Measurements from ENCODE around the gene ZNF860.

The ZNF860 gene

GRCh38 chr3:31973081-31973480 is 8.5 kb upstream of the ZNF860 start:
- DNase-seq (ENCODE audit: insufficient read length, low spot score) (no peak), FAIRE-seq (no peak)
- TF ChIP-seq POU2F2 (IDR thresholded peaks at IDR 0.05; ENCODE audit: low read depth, low read length) (no peak), TAF1 (IDR thresholded peaks at IDR 0.05; ENCODE audit: low read depth, low read length) (no peak)

GRCh38 chr3:31973837-31974236 is 7.7 kb upstream of the ZNF860 start:
- no peak for DNase-seq (ENCODE audit: insufficient read length, low spot score)
- TF ChIP-seq POU2F2 (IDR thresholded peaks at IDR 0.05; ENCODE audit: low read depth, low read length) = no peak
- TF ChIP-seq POLR2AphosphoS5 (IDR thresholded peaks at IDR 0.05; ENCODE audit: low read depth, low read length) = no peak
- TF ChIP-seq POLR2A (IDR thresholded peaks at IDR 0.05; ENCODE audit: low read depth, low read length) = no peak
- no peak for TF ChIP-seq PAX5 (IDR thresholded peaks at IDR 0.05; ENCODE audit: insufficient read depth, low read length, severe bottlenecking)
- TF ChIP-seq TAF1 (IDR thresholded peaks at IDR 0.05; ENCODE audit: low read depth, low read length) = no peak
- no peak for TF ChIP-seq SPI1 (IDR thresholded peaks at IDR 0.05; ENCODE audit: low read depth, low read length)
- FAIRE-seq = no peak

GRCh38 chr3:31974471-31974870 is 7.1 kb upstream of the ZNF860 start:
- TF ChIP-seq TAF1 (IDR thresholded peaks at IDR 0.05; ENCODE audit: low read depth, low read length) (no peak), PAX5 (IDR thresholded peaks at IDR 0.05; ENCODE audit: insufficient read depth, low read length, severe bottlenecking) (no peak), POLR2A (IDR thresholded peaks at IDR 0.05; ENCODE audit: low read depth, low read length) (no peak)

GRCh38 chr3:31974964-31975363 is 6.6 kb upstream of the ZNF860 start:
- no peak for DNase-seq (ENCODE audit: insufficient read length, low spot score)
- no peak for FAIRE-seq
- no peak for TF ChIP-seq POU2F2 (IDR thresholded peaks at IDR 0.05; ENCODE audit: low read depth, low read length)
- TF ChIP-seq TAF1 (IDR thresholded peaks at IDR 0.05; ENCODE audit: low read depth, low read length) = no peak
- TF ChIP-seq POLR2AphosphoS5 (IDR thresholded peaks at IDR 0.05; ENCODE audit: low read depth, low read length) = no peak
- TF ChIP-seq PAX5 (IDR thresholded peaks at IDR 0.05; ENCODE audit: insufficient read depth, low read length, severe bottlenecking) = no peak
- no peak for TF ChIP-seq POLR2A (IDR thresholded peaks at IDR 0.05; ENCODE audit: low read depth, low read length)
- no peak for TF ChIP-seq SPI1 (IDR thresholded peaks at IDR 0.05; ENCODE audit: low read depth, low read length)

More at GRCh38 chr3:31974471-31974870, 7.1 kb upstream of the ZNF860 start:
- DNase-seq (ENCODE audit: insufficient read length, low spot score) = no peak
- FAIRE-seq = no peak

GRCh38 chr3:31976302-31976701 is 5.2 kb upstream of the ZNF860 start:
- FAIRE-seq = no peak
- TF ChIP-seq SPI1 (IDR thresholded peaks at IDR 0.05; ENCODE audit: low read depth, low read length) (no peak), POU2F2 (IDR thresholded peaks at IDR 0.05; ENCODE audit: low read depth, low read length) (no peak), POLR2AphosphoS5 (IDR thresholded peaks at IDR 0.05; ENCODE audit: low read depth, low read length) (no peak), PAX5 (IDR thresholded peaks at IDR 0.05; ENCODE audit: insufficient read depth, low read length, severe bottlenecking) (no peak), POLR2A (IDR thresholded peaks at IDR 0.05; ENCODE audit: low read depth, low read length) (no peak), TAF1 (IDR thresholded peaks at IDR 0.05; ENCODE audit: low read depth, low read length) (no peak)
- no peak for DNase-seq (ENCODE audit: insufficient read length, low spot score)

- TF ChIP-seq PAX5 (IDR thresholded peaks at IDR 0.05; ENCODE audit: insufficient read depth, low read length, severe bottlenecking) = no peak
- TF ChIP-seq POLR2AphosphoS5 (IDR thresholded peaks at IDR 0.05; ENCODE audit: low read depth, low read length) = no peak
- TF ChIP-seq POU2F2 (IDR thresholded peaks at IDR 0.05; ENCODE audit: low read depth, low read length) = no peak
- no peak for TF ChIP-seq POLR2A (IDR thresholded peaks at IDR 0.05; ENCODE audit: low read depth, low read length)
- no peak for TF ChIP-seq TAF1 (IDR thresholded peaks at IDR 0.05; ENCODE audit: low read depth, low read length)
- TF ChIP-seq SPI1 (IDR thresholded peaks at IDR 0.05; ENCODE audit: low read depth, low read length) = no peak
- FAIRE-seq = no peak
- DNase-seq (ENCODE audit: insufficient read length, low spot score) = no peak
Observed at GRCh38 chr3:31977736-31978135, 3.8 kb upstream of the ZNF860 start.

- TF ChIP-seq POLR2AphosphoS5 (IDR thresholded peaks at IDR 0.05; ENCODE audit: low read depth, low read length) = no peak
- TF ChIP-seq SPI1 (IDR thresholded peaks at IDR 0.05; ENCODE audit: low read depth, low read length) = no peak
- TF ChIP-seq PAX5 (IDR thresholded peaks at IDR 0.05; ENCODE audit: insufficient read depth, low read length, severe bottlenecking) = no peak
- no peak for FAIRE-seq
- no peak for DNase-seq (ENCODE audit: insufficient read length, low spot score)
Observed at GRCh38 chr3:31978553-31978952, 3.0 kb upstream of the ZNF860 start.

- DNase-seq (ENCODE audit: insufficient read length, low spot score) = no peak
- FAIRE-seq = peak; percentile 72
- TF ChIP-seq POLR2A (IDR thresholded peaks at IDR 0.05; ENCODE audit: low read depth, low read length) = no peak
- TF ChIP-seq SPI1 (IDR thresholded peaks at IDR 0.05; ENCODE audit: low read depth, low read length) = peak; percentile 72
- TF ChIP-seq POU2F2 (IDR thresholded peaks at IDR 0.05; ENCODE audit: low read depth, low read length) = no peak
- TF ChIP-seq POLR2AphosphoS5 (IDR thresholded peaks at IDR 0.05; ENCODE audit: low read depth, low read length) = no peak
Observed at GRCh38 chr3:31979001-31979697, 2.4 kb upstream of the ZNF860 start.

- peak; percentile 30 for DNase-seq (ENCODE audit: insufficient read length, low spot score)
- TF ChIP-seq TAF1 (IDR thresholded peaks at IDR 0.05; ENCODE audit: low read depth, low read length) = no peak
- TF ChIP-seq POLR2A (IDR thresholded peaks at IDR 0.05; ENCODE audit: low read depth, low read length) = no peak
- TF ChIP-seq POLR2AphosphoS5 (IDR thresholded peaks at IDR 0.05; ENCODE audit: low read depth, low read length) = no peak
- TF ChIP-seq POU2F2 (IDR thresholded peaks at IDR 0.05; ENCODE audit: low read depth, low read length) = no peak
- TF ChIP-seq PAX5 (IDR thresholded peaks at IDR 0.05; ENCODE audit: insufficient read depth, low read length, severe bottlenecking) = no peak
- TF ChIP-seq SPI1 (IDR thresholded peaks at IDR 0.05; ENCODE audit: low read depth, low read length) = no peak
- FAIRE-seq = no peak
Observed at GRCh38 chr3:31980530-31981205, 882 bp upstream of the ZNF860 start.

GRCh38 chr3:31984321-31984720 is 2.8 kb downstream of the ZNF860 start:
- FAIRE-seq = no peak
- no peak for DNase-seq (ENCODE audit: insufficient read length, low spot score)
- TF ChIP-seq POLR2AphosphoS5 (IDR thresholded peaks at IDR 0.05; ENCODE audit: low read depth, low read length) (no peak), PAX5 (IDR thresholded peaks at IDR 0.05; ENCODE audit: insufficient read depth, low read length, severe bottlenecking) (no peak), TAF1 (IDR thresholded peaks at IDR 0.05; ENCODE audit: low read depth, low read length) (no peak), POU2F2 (IDR thresholded peaks at IDR 0.05; ENCODE audit: low read depth, low read length) (no peak), SPI1 (IDR thresholded peaks at IDR 0.05; ENCODE audit: low read depth, low read length) (no peak), POLR2A (IDR thresholded peaks at IDR 0.05; ENCODE audit: low read depth, low read length) (no peak)

Data from GM12891 (cell line).